Hepatocyte (in vitro differentiated cells): ENCODE data around the gene REN.

ENCODE experiments used
- CTCF ChIP-seq: fragments of 200-600 bp; sonication (generic); IDR thresholded peaks from 2 replicates; pipeline ENCODE4 v1.5.1; 2016; ENCODE audit warnings: antibody characterized with exemption, mild to moderate bottlenecking; ENCODE audit not compliant: poor library complexity
- EZH2 ChIP-seq: fragments of 200-600 bp; sonication (generic); IDR thresholded peaks from 2 replicates; pipeline ENCODE4 v1.6.1; 2016; ENCODE audit warnings: antibody characterized with exemption, mild to moderate bottlenecking, borderline replicate concordance

- TF ChIP-seq EZH2 (no peak), CTCF (peak; percentile 78)
Observed at GRCh38 chr1:204207136-204207616, 41.0 kb upstream of the REN start.
